ENCODE measurements around the gene GPC6. TPM values are rescaled to one million over a fixed set of nuclear protein-coding genes. Genes with fewer than 3 reads are reported as not detected.

Gene GPC6
- total and polyA plus RNA-seq, 2 donors (not counting 3 experiments of a cell fraction or from before 2014, with no cell fraction given), result 0.01 TPM; not detected in 1

DNA sequence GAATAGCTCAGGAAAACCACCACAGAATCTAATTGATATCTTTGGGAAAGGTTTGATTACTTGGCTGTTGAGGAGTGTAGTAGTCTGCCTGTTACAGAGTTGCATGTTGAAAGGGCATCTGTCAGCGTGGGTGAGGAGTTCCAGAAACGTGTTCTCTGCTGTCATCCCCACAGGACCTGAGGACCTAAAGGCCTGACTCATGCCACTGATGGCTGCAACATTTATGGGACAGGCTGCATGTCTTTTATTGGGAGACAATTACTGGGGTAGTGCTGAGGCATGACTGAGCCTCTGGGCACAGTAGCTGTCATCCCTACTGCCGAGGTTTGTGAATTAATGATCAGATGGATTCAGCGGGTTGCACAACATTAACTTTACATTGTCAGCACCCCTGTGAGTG, 525.9 kb downstream of the GPC6 start:
- no TSS peak for BruUV-seq (replicated peaks)
- Histone ChIP-seq H2AFZ (ENCODE audit: low read depth, low read length) (no peak overlapping the region), H4K20me1 (replicated peaks; ENCODE audit: control insufficient read depth, extremely low read depth, insufficient read depth, low read length) (no peaks in the 10 kb centered on the region), H3K27me3 (ENCODE audit: control insufficient read depth in 2 of 2, insufficient read depth in 2 of 2, low read length in 2 of 2) (no peaks in the 10 kb centered on the region), H3K4me2 (ENCODE audit: insufficient read depth, low read length) (no peak overlapping the region), H3K27ac (ENCODE audit: insufficient read depth, low read depth, low read length) (no peak overlapping the region), H3K9ac (replicated peaks; ENCODE audit: extremely low read depth, insufficient read depth, low read length) (no peak overlapping the region), H3K4me3 (replicated peaks in 1 of 3; ENCODE audit: insufficient read depth in 1 of 3, low read depth in 1 of 3, low read length in 3 of 3) (no peak overlapping the region), H3K79me2 (ENCODE audit: control insufficient read depth, insufficient read depth, low read length) (no peaks in the 10 kb centered on the region), H3K4me1 (ENCODE audit: control insufficient read depth, extremely low read depth, insufficient read depth, low read length) (no peaks in the 10 kb centered on the region), H3K36me3 (ENCODE audit: control insufficient read depth in 2 of 2, extremely low read depth in 1 of 2, insufficient read depth in 2 of 2, low read length in 2 of 2) (no peaks in the 10 kb centered on the region), H3K9me3 (replicated peaks; ENCODE audit: control insufficient read depth, insufficient read depth, low read length) (no peaks in the 10 kb centered on the region), H3K9me1 (replicated peaks; ENCODE audit: control insufficient read depth, extremely low read depth, insufficient read depth, low read length) (no peaks in the 10 kb centered on the region)
- POLR2A ChIA-PET, result no interaction called here
- dilution Hi-C loops (cut with MboI; ENCODE audit: extremely low pct_ligation_motif_present, low sequenced_read_pairs), result no loop called here
- intact Hi-C loops (cut with micrococcal nuclease), result no loop called here
- no peak for FAIRE-seq
- no peak for DNase-seq (ENCODE audit: low read depth, low spot score)
- CTCF ChIA-PET, result no interaction called here
- TF ChIP-seq EZH2 (IDR thresholded peaks at IDR 0.05; ENCODE audit: borderline replicate concordance, low read depth, low read length, severe bottlenecking), result no peak
- TF ChIP-seq GATA2 (IDR thresholded peaks at IDR 0.05; ENCODE audit: insufficient read depth, insufficient read length, low read depth, low read length), result no peak
- TF ChIP-seq POLR2A (IDR thresholded peaks at IDR 0.05; ENCODE audit: low read depth, low read length), result no peak
- no peak for TF ChIP-seq JUN (IDR thresholded peaks at IDR 0.05; ENCODE audit: borderline replicate concordance, insufficient read depth, insufficient read length, low read depth)
- no peak for TF ChIP-seq MYC (IDR thresholded peaks at IDR 0.05; ENCODE audit: low read depth, low read length)
- TF ChIP-seq CTCF (IDR thresholded peaks at IDR 0.05; ENCODE audit: extremely low read depth in 1 of 2, insufficient read depth in 1 of 2, low read depth in 1 of 2, low read length in 2 of 2), result no peak
- TF ChIP-seq POLR2AphosphoS5 (IDR thresholded peaks at IDR 0.05; ENCODE audit: insufficient read depth, low read depth, low read length), result no peak
- TF ChIP-seq, protein P1, sequence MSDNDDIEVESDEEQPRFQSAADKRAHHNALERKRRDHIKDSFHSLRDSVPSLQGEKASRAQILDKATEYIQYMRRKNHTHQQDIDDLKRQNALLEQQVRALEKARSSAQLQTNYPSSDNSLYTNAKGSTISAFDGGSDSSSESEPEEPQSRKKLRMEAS (IDR thresholded peaks at IDR 0.05; ENCODE audit: insufficient read depth, insufficient read length), result no peak
- TF ChIP-seq FOS (IDR thresholded peaks at IDR 0.05; ENCODE audit: borderline replicate concordance, insufficient read depth, low read length), result no peak

All from endothelial cell of umbilical vein (primary cell).